Inferior parietal cortex (tissue), 1 donor: Measurements from ENCODE around the gene NRG3.
A peak's percentile ranks its signal among the peaks of the same experiment; 100 is the strongest.

Experiments
- DNase-seq: peaks from one replicate; pipeline ENCODE4 v3.0.0-alpha.2; 2016; ENCODE audit errors: extremely low spot score

NRG3 gene

DNA sequence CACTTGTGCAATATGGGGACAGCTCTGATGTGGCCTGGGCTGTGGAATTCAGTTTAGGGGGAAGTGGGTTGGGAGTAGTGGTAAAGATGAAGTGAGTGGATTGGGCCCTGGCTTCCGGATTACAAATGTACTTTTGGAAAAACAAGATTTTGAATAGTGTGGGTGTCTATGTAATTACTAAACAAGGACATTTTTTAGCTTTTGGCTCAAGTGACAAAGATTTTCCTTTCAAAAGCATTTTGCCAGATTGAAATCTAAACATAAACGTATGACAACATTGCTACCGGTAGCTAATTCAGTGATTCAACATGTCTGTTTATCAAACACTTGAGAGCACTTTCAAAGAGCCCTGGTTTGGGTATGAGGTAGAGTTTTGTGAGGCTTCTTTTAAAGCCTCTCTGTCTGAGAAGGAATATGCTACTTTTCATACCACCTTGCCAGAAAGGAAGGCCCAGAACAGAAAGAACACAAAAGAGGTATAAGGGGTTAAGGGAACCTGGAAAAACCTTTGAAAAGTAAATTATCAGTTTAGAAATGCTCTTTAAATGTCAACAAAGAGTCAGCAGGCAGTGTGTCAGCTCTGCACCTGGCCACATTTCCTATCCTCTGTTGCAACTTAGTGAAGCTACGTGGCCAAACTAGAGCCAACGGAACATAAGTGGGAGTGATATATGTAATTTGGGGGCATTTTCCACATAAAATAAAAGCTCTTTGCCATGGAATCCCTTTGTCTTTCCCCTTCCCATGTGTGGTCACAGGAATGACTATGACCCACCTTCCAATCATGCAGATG lies 516.1 kb downstream of the NRG3 start:
- DNase-seq, result no peak

DNA sequence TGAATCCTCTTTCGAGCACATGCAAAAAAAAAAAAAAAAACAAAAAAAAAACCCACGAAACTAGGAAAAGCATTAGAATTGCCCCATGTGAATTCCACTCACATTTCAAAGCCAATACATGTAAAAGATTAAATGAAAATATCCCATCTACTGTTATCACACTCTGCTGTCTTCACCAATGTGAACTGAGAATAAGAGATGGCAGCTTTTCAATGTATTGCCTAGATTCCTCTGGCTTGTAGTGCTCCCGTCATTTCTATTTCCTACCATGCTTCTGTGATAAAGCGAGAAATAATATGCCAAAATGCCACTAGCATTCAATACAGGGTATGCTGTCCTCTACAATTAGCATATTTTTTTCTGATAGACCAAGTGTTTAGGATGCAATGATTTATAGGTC lies 517.0 kb downstream of the NRG3 start:
- DNase-seq, result no peak

GRCh38 chr10:82392533-82392932 lies 517.5 kb downstream of the NRG3 start:
- no peak for DNase-seq

- peak; percentile 61 for DNase-seq
Observed at GRCh38 chr10:82394122-82394521, 519.1 kb downstream of the NRG3 start.

DNA sequence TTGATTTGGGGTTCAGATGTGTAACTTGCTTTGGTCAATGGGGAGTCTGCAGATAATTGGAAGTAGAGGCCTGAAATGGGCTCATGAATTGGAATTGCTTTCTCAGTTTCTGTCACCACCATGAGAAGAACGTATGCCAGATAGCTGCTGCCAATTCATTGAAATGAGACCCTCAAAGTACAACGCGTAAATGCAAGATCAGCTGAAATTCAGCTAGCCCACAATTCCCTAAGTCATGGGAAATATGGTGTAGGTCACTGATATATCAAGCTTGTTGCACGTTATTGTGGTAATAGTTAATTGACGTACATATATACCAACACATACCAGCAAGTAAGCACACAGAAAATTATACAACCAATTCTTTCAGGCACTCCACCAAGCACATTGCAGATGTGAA lies 520.0 kb downstream of the NRG3 start:
- DNase-seq, result no peak

DNA sequence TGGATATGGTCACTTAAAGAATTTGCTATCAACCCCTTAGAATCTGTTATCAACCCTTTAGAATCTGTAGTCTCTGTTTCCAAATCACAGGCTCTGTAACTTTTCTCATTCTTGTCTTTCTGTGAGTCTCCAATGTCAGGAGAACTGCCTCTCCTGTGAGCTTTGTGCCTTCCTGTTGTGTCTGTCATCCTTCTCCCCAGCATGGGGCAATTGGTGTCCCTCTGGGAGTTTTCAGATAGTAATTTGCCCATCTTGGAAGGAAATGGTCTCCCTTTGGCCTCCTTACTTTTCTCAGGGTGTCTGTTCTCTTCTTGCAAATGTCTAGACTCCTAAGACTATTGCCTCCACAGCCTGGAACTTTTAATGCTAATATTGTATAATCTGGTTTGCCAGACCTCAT lies 521.9 kb downstream of the NRG3 start:
- no peak for DNase-seq

DNA sequence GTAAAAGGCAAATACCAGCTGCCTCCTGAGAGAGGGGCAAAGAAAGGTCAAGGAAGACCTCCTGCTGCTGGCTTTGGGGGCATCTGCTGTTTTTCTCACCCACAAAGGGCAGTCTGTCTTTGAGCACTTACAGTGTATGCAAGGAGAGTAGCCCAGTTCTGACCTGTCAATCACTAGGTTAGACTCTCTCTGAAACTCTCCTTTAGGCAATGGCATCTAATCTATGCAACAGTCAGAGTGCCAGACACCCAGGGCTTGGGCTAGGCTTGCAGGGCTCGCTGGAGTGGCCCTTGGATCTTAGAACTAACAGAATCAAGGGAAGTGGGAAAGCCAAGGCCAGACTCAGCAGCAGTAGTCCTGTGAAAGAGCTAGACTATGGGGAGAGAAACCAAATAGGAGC lies 522.9 kb downstream of the NRG3 start:
- DNase-seq, result no peak

GRCh38 chr10:82399850-82400249 lies 524.9 kb downstream of the NRG3 start:
- DNase-seq, result no peak

- DNase-seq, result no peak
Observed at GRCh38 chr10:82400841-82401240, 525.8 kb downstream of the NRG3 start.

DNA sequence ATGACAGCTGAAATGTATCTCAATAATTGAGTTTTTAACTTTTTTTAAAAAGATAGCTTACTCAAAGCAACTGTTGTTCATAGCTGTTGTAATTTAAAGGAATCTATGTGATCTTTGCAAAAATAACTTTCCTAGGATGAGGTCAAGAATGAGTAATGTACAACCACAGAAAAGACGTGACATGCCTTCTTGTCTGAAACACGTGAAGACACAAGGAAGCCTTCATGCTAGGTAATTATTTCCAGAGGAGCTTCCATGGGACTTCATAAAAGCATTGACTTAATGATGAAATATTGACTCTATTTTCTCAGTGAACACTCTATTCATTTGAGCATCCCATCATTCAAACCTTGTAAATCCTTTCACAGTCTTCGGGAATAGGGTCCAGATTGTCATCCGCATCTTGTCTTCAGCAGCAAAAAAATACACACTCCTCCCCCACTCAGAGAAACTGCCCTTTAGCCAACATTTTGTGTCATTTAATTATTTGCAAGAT lies 528.0 kb downstream of the NRG3 start:
- DNase-seq, result no peak

DNA sequence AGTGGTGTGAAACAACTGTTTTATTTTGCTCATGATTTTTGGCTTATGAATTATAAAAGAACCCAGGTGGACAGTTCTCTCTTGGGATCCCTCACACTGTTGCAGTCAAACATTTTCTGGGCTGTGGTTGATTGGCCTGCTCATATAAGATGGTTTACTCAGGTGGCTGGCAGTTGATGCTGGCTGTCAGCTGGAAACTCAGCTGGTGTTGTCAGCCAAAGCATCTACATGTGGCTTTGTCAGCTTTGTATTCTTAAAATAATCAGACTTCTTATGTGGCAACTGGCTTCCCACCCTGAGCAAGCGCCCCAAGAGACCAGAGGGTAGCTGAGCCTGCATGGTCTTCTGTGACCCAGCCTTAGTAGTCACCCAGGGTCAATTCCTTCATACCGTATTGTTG lies 534.7 kb downstream of the NRG3 start:
- no peak for DNase-seq

DNA sequence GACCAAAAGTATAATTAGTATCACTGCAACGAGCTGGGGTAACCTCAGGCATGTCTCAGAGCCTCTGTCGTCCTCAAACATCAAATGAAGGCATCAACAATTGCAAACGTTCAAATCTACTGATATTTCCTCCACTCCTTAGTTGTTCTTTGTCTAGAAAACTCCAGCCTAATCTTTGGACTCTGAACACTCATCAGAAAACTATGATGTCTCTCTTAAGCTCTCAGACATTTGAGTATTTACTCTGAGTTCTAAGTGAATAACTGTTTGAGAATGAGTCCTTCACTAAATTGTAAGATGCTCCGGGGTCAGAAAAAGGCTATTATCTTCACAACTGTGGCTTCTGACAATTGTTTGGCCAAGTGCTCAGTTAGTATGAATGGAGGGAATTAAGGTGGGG lies 536.4 kb downstream of the NRG3 start:
- DNase-seq, result no peak

DNA sequence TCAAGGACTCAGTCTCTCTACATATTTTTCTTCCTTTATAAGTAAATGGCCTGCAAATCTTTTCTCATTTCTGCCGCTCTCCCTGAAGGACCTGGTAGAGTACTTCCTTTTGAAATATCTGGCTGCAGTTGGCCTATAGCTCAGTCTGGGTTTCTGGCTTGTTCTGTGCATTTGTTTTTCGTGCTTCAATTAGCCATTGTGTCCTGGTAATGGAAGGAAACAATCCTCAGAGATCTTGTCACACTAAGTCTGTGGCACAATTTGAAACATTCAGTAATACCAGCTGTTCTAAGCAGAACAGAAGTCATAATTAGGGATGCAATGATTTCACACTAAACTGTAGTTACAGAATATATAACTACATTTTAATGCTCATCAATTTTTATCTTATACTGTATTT lies 545.0 kb downstream of the NRG3 start:
- DNase-seq, result peak; percentile 9

GRCh38 chr10:82429302-82429701 lies 554.3 kb downstream of the NRG3 start:
- no peak for DNase-seq

- no peak for DNase-seq
Observed at GRCh38 chr10:82438277-82438676, 563.3 kb downstream of the NRG3 start.

DNA sequence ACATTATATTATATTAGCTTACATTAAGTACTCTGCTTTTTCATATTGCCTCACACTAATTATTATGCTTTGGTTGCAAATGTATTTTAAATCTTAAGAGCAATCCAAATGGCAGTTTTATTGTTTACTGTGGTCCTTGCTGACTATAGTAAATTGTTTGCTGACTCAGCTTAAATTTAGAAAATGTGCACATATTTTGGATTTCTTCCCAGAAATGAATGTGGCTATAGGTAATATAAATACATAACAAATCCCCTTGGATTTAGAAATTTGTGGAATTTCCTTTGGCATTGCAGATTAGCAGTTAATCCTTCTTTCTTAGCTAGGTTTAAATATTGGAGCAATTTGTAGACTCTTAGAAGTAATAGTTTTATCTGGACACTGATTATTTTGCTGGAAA lies 565.8 kb downstream of the NRG3 start:
- no peak for DNase-seq

DNA sequence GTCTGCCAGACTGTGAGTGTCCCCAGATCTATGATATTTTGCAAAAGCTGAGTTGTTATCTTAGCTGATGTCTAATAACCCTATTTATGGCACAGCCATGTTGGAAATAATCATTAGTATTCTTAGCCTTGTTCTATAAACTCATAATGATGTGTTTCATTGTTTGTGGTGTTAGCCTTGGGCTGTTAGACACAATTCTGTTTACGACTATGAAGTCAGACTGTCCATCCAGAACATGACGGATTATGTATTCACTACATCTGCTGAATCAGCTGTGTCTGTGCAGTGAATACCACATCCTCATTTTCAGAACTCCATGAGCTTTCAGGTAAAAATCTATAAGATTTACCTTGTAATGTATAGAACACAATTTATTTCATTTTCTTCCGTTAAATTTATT lies 577.1 kb downstream of the NRG3 start:
- no peak for DNase-seq

- DNase-seq, result no peak
Observed at GRCh38 chr10:82452676-82453075, 577.7 kb downstream of the NRG3 start.

DNA sequence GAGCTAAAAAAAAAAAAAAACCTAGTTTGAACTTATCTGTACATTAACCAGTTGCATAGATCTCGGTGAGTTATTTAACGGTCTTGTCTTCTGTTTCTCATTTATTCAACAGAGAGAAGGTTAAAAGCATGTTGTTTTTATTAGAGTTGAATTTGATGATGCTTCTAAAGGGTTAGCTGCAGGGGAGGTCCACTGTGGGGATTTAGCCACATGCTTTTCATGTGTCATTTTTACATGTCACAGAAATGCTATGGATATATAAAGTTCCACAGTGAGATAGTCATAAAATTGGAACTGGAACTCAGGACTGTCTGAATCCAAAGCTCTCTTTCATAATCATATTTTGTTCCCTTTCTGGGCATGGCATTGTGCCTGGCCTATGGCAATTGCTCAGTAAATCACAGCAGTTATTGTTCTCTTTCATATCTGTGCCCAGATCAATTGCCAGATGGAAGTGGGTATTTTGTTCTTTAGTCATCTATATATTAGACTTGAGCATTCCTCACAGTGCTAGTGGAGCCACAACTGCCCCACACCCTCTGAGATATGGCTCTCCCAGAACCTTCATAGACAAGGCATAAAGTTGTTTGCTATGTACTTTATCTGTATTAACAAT lies 578.8 kb downstream of the NRG3 start:
- DNase-seq, result no peak

DNA sequence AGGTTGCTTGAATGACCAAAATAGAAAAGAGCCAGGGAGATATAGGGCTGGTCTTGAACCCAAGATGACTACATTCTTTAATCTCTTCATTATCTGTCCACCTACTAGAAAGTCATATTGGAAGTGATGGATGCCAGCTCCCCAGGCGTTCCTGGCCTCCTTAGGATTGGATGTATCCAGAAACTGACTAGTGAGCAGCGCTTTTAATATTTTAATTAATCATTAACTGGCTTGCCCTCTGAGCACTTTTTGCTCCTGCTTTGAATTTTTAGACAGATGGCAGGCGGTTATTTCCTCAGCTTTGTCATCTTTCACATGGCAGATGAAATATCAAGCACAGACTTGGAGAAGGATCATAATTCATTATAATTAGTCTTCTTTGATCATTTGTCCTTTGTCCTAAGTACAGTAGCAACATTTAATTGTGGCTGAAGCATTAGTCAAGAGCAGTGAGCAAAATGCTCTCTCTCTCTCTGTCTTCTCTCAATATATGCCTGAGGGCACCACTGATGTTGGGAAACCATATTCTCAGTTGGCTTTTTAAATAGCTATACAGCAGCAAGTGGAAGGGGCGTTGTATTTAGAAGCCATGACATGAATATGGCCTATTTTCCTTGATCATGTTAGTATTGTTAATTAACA lies 588.0 kb downstream of the NRG3 start:
- no peak for DNase-seq

DNA sequence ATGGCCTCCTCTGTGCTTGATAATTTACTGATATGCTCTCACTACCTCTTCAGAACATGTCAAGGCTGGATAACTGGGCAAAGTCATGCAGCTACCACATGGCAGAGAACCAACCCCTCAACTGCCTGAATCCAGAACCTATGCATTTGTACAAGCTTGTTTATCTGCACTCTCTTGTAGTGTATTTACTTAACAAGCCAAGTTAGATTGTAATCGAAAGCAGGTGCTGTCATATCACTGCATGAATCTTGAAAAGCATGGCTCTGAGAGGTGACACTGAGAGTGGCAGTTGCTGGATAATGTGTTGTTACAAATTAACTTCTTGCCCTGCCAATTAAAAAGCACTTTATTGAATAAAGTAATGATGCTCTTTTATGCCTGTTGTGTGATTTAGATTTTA lies 588.6 kb downstream of the NRG3 start:
- DNase-seq, result no peak

GRCh38 chr10:82464191-82464818 lies 589.3 kb downstream of the NRG3 start:
- DNase-seq, result no peak

GRCh38 chr10:82464966-82465365 lies 590.0 kb downstream of the NRG3 start:
- DNase-seq, result no peak
